ENCODE results near the gene THOC2.

- TF ChIP-seq POLR2A (IDR thresholded peaks at IDR 0.05) (no peak), POLR2AphosphoS5 (IDR thresholded peaks at IDR 0.05) (no peak)
- TF ChIP-seq, protein P1, sequence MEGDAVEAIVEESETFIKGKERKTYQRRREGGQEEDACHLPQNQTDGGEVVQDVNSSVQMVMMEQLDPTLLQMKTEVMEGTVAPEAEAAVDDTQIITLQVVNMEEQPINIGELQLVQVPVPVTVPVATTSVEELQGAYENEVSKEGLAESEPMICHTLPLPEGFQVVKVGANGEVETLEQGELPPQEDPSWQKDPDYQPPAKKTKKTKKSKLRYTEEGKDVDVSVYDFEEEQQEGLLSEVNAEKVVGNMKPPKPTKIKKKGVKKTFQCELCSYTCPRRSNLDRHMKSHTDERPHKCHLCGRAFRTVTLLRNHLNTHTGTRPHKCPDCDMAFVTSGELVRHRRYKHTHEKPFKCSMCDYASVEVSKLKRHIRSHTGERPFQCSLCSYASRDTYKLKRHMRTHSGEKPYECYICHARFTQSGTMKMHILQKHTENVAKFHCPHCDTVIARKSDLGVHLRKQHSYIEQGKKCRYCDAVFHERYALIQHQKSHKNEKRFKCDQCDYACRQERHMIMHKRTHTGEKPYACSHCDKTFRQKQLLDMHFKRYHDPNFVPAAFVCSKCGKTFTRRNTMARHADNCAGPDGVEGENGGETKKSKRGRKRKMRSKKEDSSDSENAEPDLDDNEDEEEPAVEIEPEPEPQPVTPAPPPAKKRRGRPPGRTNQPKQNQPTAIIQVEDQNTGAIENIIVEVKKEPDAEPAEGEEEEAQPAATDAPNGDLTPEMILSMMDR (IDR thresholded peaks at IDR 0.05), result no peak
Observed at GRCh38 chrX:123603491-123603890, 129.4 kb downstream of the THOC2 start.
